ENCODE results near the gene RAP1GDS1.

DNA sequence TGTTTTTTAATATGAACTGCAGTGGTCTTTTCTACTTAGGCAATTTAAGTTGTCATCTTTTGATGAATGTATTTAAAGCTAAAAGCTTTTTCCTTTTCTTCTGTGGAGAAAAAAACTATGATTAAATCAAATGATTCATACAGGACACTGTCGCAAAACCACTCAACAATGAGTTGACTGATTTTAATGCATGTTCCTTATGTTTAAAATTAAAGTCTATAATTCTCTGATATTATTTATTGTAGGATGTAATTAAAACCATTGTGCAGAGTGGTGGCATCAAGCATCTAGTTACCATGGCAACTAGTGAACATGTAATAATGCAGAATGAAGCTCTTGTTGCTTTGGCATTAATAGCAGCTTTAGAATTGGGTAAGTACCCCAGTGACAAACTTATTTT is 172.5 kb downstream of the RAP1GDS1 start:
- no peak for TF ChIP-seq POLR2A (IDR thresholded peaks at IDR 0.05; ENCODE audit: low read length)
- no peak for TF ChIP-seq GATA1 (IDR thresholded peaks at IDR 0.05; ENCODE audit: low read depth, low read length)
